Subcutaneous adipose tissue (tissue), 4 donors: ENCODE measurements around the gene HFM1. TPM values are rescaled to one million over a fixed set of nuclear protein-coding genes. Genes with fewer than 3 reads are reported as not detected.

Experiments used
- total RNA-seq, 4 donors: library from RNA; depleted of rRNA; stranded (reverse); fragments of >200 nt; gene quantifications; one replicate each; pipeline ENCODE4 v1.1.0, GENCODE V29; 2016
- TF ChIP-seq, protein P1 (sequence below): fragments of 450-650 bp; IDR thresholded peaks from one replicate; pipeline ENCODE4 v1.5.1; 2016; ENCODE audit warnings: low read depth, mild to moderate bottlenecking, control low read depth, antibody characterized with exemption, moderate library complexity

The HFM1 gene
- total RNA-seq, 4 donors from 2014 or later: 0.38 to 3.8 (median 1.1) TPM

DNA sequence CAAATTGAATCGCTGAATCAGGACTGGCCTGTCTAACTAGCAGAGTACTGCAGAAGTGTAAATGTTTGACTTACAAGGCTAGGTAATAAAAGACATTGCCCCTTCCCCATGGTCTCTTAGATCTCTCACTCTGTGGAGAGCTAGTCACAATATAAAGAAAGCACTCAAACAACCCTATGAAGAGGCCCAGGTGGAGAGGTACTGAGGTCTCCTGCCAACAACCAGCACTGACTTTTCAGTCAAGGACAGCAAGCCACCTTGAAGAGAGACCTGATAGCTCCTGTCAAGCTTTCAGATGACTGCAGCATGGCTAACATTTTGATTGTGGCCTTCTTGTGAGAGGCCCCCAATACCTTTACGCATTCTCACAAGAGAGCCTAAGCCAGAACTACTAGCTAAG is 18.5 kb downstream of the HFM1 start:
- TF ChIP-seq, protein P1, sequence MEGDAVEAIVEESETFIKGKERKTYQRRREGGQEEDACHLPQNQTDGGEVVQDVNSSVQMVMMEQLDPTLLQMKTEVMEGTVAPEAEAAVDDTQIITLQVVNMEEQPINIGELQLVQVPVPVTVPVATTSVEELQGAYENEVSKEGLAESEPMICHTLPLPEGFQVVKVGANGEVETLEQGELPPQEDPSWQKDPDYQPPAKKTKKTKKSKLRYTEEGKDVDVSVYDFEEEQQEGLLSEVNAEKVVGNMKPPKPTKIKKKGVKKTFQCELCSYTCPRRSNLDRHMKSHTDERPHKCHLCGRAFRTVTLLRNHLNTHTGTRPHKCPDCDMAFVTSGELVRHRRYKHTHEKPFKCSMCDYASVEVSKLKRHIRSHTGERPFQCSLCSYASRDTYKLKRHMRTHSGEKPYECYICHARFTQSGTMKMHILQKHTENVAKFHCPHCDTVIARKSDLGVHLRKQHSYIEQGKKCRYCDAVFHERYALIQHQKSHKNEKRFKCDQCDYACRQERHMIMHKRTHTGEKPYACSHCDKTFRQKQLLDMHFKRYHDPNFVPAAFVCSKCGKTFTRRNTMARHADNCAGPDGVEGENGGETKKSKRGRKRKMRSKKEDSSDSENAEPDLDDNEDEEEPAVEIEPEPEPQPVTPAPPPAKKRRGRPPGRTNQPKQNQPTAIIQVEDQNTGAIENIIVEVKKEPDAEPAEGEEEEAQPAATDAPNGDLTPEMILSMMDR: no peak

DNA sequence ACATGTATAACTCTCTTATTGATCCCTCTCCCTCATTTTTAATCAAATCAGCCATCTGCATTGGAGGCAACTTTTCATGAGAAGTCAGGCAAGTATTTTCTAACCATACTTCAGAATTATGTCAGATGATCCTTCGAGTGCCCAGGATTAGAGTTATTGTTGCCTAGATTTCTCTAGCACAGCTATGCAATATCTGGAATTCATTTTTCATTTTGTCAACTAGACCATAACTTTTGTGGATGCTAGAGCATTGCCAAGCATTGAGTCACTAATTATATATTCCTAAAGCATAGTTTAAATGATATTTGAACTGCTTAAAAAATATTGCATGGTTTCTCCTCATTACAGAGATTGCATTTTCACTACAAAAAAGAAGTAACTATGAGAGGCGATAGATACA is 21.2 kb downstream of the HFM1 start:
- TF ChIP-seq, protein P1: no peak

DNA sequence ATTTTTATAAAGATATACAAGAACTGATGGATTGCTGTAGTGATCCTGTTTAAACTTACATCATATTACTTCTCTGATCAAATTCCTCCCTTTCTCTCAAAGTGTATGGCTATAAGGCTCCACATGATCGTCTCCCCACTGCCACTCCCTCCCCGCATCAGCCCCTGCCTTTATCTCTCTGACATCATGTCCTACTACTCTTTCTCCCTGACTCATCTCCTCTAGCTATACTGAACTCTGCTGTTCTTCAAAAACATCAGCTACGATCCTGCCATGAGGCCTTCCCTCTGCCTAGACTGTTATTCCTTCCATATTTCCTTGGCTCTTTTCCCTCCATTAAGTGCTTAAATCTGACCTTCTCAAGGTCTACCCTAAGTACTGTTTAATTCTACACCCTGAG is 22.8 kb downstream of the HFM1 start:
- TF ChIP-seq, protein P1: no peak

DNA sequence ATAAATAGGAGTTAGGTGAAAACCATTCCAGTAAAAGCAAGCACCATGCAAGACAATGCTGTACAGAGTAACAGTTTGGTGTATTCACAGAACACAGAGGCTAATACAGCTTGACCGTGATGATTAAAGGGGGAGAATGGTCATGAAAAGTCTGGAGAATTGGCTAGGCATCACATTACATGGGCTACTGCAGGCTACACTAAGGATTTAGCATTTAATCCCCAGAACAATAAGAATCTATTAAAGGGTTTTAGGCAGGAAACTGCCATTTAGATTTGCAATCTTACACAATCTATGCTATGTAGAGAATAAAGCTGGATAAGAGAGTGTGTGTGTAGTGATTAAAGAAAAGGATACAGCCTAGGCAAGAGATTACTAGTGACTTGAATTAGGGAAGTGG is 30.6 kb downstream of the HFM1 start:
- TF ChIP-seq, protein P1: no peak

DNA sequence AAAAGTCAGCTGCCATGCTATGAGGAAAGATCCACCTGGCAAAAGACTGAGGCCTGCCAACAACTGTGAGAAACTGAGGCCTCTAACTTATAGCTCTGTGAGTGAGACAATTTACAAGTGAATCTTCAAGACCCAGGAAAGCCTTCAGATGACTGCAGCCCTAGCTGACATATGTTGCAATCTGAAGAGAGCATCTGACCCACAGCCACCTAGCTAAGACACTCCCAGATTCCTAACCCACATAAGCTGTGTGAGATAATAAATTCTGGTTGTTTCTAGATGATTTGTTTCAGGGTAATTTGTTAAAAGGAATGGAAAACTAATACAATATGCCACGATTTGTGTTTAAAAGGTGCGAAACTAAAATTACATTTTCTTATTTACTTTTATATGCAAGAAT is 55.1 kb downstream of the HFM1 start:
- TF ChIP-seq, protein P1: no peak

DNA sequence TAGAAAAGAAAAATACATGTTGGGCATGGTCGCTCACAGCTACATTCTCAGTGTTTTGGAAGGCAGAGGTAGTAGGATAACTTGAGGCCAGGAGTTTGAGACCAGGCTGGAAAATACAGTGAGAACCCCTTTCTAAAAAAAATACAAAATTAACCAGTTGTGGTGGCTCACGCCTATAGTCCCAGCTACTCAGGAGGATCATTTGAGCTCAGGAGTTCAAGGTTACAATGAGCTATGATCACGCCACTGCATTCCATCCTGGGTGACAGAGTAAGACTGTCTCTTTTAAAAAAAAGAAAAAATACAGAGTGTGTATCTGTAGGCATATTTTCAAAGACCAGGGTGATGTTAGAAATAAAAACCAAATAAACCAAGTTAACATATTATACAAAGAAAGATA is 57.8 kb downstream of the HFM1 start:
- TF ChIP-seq, protein P1: no peak

DNA sequence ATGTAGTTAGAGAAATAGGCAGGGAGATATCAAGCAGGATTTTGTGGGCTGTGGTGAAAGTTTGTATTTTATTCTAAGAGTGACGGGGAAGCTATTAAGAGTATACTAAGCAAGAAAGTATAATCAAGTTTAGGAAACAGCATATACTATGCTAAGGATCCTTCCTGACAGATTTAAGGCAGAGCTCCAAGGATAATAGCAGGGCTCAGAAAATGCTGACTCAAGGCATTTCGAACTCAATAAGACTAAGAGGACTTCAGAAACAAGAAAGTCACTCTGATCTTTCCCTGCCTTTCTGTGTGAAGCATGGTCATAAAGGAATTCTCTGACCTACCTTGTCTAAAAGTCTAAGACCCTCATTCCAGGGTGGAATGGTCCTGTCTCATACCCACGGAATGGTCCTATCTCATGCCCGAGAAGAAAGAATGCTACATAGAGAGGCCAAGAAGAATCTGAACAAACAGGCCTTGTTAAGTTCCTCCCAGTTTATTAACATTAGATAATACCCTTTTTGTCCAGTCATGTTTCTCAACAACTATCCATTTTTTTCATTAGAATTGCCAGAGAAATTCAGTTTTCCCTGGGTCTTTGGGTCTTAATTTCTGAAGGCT is 59.1 kb downstream of the HFM1 start:
- TF ChIP-seq, protein P1: no peak
